K562 (cell line): ENCODE measurements around the gene FITM1. TPM values are rescaled to one million over a fixed set of nuclear protein-coding genes. Genes with fewer than 3 reads are reported as not detected.

Source experiments
- ARID4B ChIP-seq: sonication (generic); formaldehyde crosslinking; IDR thresholded peaks from 2 replicates; pipeline ENCODE4 v1.8.0; 2022; ENCODE audit warnings: mild to moderate bottlenecking, missing genetic modification reagents
- CREM ChIP-seq: IDR thresholded peaks from 2 replicates; pipeline ENCODE4 v1.6.1; 2014; ENCODE audit warnings: antibody characterized with exemption, low read depth
- EGR1 ChIP-seq: fragments of 450-650 bp; conservative IDR thresholded peaks from 2 replicates; pipeline ENCODE4 v1.6.1; 2017; ENCODE audit warnings: mild to moderate bottlenecking
- EP400 ChIP-seq: fragments of 450-650 bp; IDR thresholded peaks from 2 replicates; pipeline ENCODE4 v1.6.1; 2017; ENCODE audit warnings: antibody characterized with exemption, mild to moderate bottlenecking, moderate library complexity
- GTF2F1 ChIP-seq: IDR thresholded peaks from 2 replicates; pipeline ENCODE4 v1.6.1; 2011; ENCODE audit warnings: low read depth, low read length, improper control_type of control experiment
- HMGN3 ChIP-seq: IDR thresholded peaks from 2 replicates; pipeline ENCODE4 v1.6.1; 2011; ENCODE audit warnings: borderline replicate concordance, low read depth, mild to moderate bottlenecking, mixed read lengths, low read length; ENCODE audit not compliant: insufficient read length; ENCODE audit errors: extremely low read depth
- MIER1 ChIP-seq: fragments of 450-650 bp; IDR thresholded peaks from 2 replicates; pipeline ENCODE4 v1.6.1; 2016; ENCODE audit warnings: antibody characterized with exemption, mild to moderate bottlenecking, low read depth
- NFATC3 ChIP-seq: fragments of 450-650 bp; IDR thresholded peaks from 2 replicates; pipeline ENCODE4 v1.6.1; 2017; ENCODE audit warnings: mild to moderate bottlenecking
- PTBP1 ChIP-seq: fragments of 200-400 bp; formaldehyde crosslinking; IDR thresholded peaks from 2 replicates; pipeline ENCODE4 v1.6.1; 2017; ENCODE audit warnings: low read depth, low read length
- REST ChIP-seq, 2 experiments: fragments of 450-650 bp; formaldehyde crosslinking in 1 of 2; IDR thresholded peaks; 2 replicates each; pipeline versions ENCODE4 v1.4.0 to v1.6.1; 2014 to 2020; ENCODE audit warnings: mild to moderate bottlenecking in 2 of 2, borderline replicate concordance in 1 of 2, low read depth in 1 of 2
- RUNX1 ChIP-seq: sonication (generic); IDR thresholded peaks from 2 replicates; pipeline ENCODE4 v1.6.1; 2016; ENCODE audit warnings: antibody characterized with exemption, low read depth
- ZNF280B ChIP-seq: fragments of 250-450 bp; sonication (Bioruptor Pico); IDR thresholded peaks from 2 replicates; pipeline ENCODE4 v1.5.1; 2021; ENCODE audit warnings: mild to moderate bottlenecking
- ZNF583 ChIP-seq: fragments of 250-450 bp; sonication (Bioruptor Pico); IDR thresholded peaks from 2 replicates; pipeline ENCODE4 v1.4.0; 2020
- polyA plus RNA-seq, 8 experiments: library from polyadenylated mRNA; depleted of rRNA in 4 of 8; stranded (reverse) in 5 of 8; unstranded in 3 of 8; fragments of >200 nt; fragmentation: Nextera tagmentation in 2 of 8; fragmentation: Illumina TruSeq in 1 of 8; extraction: Ambion mirVana in 2 of 8; extraction: Trizol in 1 of 8; gene quantifications; 2 replicates each; pipeline versions ENCODE4 v1.2.1 to v1.2.3, GENCODE V29; 2011 to 2014; ENCODE audit warnings: inconsistent platforms in 1 of 8, missing spikeins in 1 of 8
- total RNA-seq, 7 experiments: library from RNA; depleted of rRNA in 6 of 7; stranded (reverse); fragments of >200 nt in 6 of 7; fragmentation: Illumina TruSeq in 2 of 7; extraction: Trizol in 2 of 7; gene quantifications; 2 replicates each; pipeline versions ENCODE4 v1.2.1 to v1.2.3, GENCODE V29; 2011 to 2021; ENCODE audit warnings: low replicate concordance in 1 of 7

FITM1 gene
- total and polyA plus RNA-seq, 9 of the 15 experiments (the other 6 are each of a cell fraction or from before 2014, with no cell fraction given), result 0.09 to 0.20 TPM; not detected in 7

- no peak for TF ChIP-seq RUNX1
- no peak for TF ChIP-seq ZNF583 (CRISPR knock-in tag)
- TF ChIP-seq ZNF280B (CRISPR knock-in tag), result no peak
- peak; percentile 87 for TF ChIP-seq REST (IDR thresholded peaks at IDR 0.05; ENCODE audit: borderline replicate concordance)
- no peak for TF ChIP-seq REST (CRISPR knock-in tag; IDR thresholded peaks at IDR 0.05; ENCODE audit: low read depth)
- TF ChIP-seq NFATC3, result no peak
- TF ChIP-seq PTBP1, result no peak
- peak; percentile 54; the same call in 1 of the 2 replicates for TF ChIP-seq EP400
- TF ChIP-seq ARID4B (CRISPR knock-in tag), result 0 out of 2 replicates have a peak, but pooled peaks have one; percentile 19
- no peak for TF ChIP-seq GTF2F1
- TF ChIP-seq MIER1, result no peak
- TF ChIP-seq CREM, result peak; percentile 24; the same call in 1 of the 2 replicates
- no peak for TF ChIP-seq HMGN3
- 0 out of 2 replicates have a peak, but pooled peaks have one; percentile 4 for TF ChIP-seq EGR1
Measured at GRCh38 chr14:24146978-24147760, 16.7 kb downstream of the FITM1 start, which contains the start of gene RNF31 (continued).
